Endothelial cell (in vitro differentiated cells): ENCODE data around the gene ANO9. TPM values are rescaled to one million over a fixed set of nuclear protein-coding genes. Genes with fewer than 3 reads are reported as not detected.

Experiments
- DNase-seq: peaks from one replicate; pipeline ENCODE4 v3.0.0; 2021; ENCODE audit warnings: low spot score
- H3K27ac Mint-ChIP-seq: one replicate; pipeline ENCODE4 v1.8.0; 2021; ENCODE audit warnings: mixed read lengths, inconsistent platforms; ENCODE audit not compliant: unreplicated experiment
- H3K27me3 Mint-ChIP-seq: one replicate; pipeline ENCODE4 v1.8.0; 2021; ENCODE audit warnings: mild to moderate bottlenecking, moderate library complexity, mixed read lengths, inconsistent platforms; ENCODE audit not compliant: unreplicated experiment
- H3K36me3 Mint-ChIP-seq: one replicate; pipeline ENCODE4 v1.8.0; 2021; ENCODE audit warnings: mild to moderate bottlenecking, low read depth, mixed read lengths, inconsistent platforms; ENCODE audit not compliant: unreplicated experiment
- H3K4me1 Mint-ChIP-seq: one replicate; pipeline ENCODE4 v1.8.0; 2021; ENCODE audit warnings: mild to moderate bottlenecking, mixed read lengths, inconsistent platforms; ENCODE audit not compliant: unreplicated experiment
- H3K4me3 Mint-ChIP-seq: one replicate; pipeline ENCODE4 v1.8.0; 2021; ENCODE audit warnings: mild to moderate bottlenecking, mixed read lengths, inconsistent platforms; ENCODE audit not compliant: unreplicated experiment
- H3K9me3 Mint-ChIP-seq: one replicate; pipeline ENCODE4 v1.8.0; 2021; ENCODE audit warnings: mixed read lengths, inconsistent platforms; ENCODE audit not compliant: unreplicated experiment
- total RNA-seq: library from RNA; stranded (reverse); fragmentation: NEBNext Ultra II Directional; extraction: Animal tissue kit (Norgen Biotek cat#: 25700); gene quantifications from one replicate; pipeline ENCODE4 v1.2.1, GENCODE V29; 2021; ENCODE audit not compliant: unreplicated experiment
- TF ChIP-seq, protein P1 (sequence below): fragments of 200-600 bp; sonication (generic); IDR thresholded peaks from one replicate; pipeline ENCODE4 v1.5.0; 2021; ENCODE audit warnings: antibody characterized with exemption; ENCODE audit not compliant: unreplicated experiment

Gene ANO9
- total RNA-seq, 1 donor from 2014 or later = 0.41 TPM

DNA sequence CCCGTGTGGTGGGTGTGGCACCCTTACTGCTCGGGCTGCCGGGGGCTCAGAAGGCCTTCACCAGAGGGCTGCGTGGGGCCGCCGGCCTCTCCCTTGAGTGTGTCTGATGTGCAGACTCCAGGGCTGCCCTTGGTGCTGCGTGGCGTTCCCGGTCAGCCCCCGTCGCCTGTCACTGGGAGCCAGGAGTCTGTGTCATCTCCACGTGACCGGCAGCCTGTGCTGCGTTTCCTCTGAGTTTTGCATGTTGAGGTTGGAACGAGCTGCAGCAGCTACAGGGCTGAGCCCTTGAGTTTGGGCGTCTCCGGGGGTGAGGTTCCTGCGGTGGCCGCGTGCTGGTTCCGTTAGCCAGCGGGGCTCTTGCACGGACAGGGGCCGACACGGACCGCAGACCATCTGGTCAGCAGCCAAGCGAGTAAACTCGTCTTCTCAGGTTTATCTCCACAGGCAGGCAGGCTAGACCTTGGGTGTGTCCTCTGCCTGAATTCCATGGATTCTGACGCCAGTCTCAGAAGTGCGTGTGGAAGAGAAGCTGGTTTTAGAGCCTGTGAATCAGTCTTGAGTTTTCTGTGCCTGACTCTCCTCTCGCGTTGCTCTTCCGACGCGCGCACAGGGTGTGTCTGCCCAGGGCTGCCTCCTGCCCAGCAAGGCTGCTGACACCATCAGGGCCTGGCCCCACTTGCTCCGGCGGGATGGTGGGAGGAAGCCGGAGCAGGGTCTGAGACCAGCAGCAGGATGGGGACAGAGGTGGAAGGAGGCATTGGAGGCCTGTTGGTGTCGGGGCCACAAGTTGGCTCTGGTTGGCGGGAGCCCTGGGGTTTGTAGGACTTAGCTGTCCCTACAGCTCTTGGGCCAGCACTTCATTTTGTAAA lies 18.8 kb upstream of the ANO9 start:
- peaks cover 3% of the 10 kb centered on the region for H3K4me1 Mint-ChIP-seq
- H3K36me3 Mint-ChIP-seq = peaks cover 3% of the 10 kb centered on the region
- DNase-seq = no peak
- TF ChIP-seq, protein P1, sequence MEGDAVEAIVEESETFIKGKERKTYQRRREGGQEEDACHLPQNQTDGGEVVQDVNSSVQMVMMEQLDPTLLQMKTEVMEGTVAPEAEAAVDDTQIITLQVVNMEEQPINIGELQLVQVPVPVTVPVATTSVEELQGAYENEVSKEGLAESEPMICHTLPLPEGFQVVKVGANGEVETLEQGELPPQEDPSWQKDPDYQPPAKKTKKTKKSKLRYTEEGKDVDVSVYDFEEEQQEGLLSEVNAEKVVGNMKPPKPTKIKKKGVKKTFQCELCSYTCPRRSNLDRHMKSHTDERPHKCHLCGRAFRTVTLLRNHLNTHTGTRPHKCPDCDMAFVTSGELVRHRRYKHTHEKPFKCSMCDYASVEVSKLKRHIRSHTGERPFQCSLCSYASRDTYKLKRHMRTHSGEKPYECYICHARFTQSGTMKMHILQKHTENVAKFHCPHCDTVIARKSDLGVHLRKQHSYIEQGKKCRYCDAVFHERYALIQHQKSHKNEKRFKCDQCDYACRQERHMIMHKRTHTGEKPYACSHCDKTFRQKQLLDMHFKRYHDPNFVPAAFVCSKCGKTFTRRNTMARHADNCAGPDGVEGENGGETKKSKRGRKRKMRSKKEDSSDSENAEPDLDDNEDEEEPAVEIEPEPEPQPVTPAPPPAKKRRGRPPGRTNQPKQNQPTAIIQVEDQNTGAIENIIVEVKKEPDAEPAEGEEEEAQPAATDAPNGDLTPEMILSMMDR = no peak
- H3K27me3 Mint-ChIP-seq = peaks cover 5% of the 10 kb centered on the region
- H3K27ac Mint-ChIP-seq = no peak overlapping the region
- no peaks in the 10 kb centered on the region for H3K9me3 Mint-ChIP-seq
- H3K4me3 Mint-ChIP-seq = no peak overlapping the region

DNA sequence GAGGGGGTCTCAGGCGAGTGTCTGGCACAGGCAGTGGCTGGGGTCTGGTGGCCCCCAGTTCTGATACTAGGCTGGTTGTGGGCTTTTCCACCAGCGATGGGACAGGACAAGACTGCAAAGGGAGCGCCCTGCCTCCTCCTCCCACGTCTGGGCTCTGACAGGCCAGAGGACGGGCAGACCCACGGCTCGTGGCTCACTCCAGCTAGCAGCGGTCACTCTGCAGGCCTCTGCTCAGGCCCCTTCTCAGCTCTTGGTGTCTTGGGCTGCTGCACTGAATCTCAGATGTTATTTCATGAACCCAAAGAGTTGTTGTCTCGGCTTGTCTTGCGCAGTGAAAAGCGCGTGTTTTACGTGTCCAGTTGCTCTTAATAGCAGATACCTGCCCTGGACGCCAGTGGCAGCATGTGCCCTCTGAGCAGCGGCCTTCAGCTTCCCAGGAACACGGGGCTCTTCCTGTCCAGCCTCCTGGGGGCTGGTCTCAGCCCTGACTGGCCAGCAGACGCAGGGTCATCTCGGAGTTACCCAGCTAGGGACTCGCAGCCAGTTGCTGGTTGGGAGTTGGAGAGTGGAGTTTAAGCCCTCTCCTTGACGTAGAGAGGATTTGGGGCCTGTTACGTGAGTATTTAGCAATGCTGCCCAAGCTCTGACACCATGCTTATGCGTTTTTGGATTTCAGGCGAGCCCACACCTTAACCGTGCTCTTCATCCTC lies 17.9 kb upstream of the ANO9 start:
- no peaks in the 10 kb centered on the region for H3K4me1 Mint-ChIP-seq
- H3K36me3 Mint-ChIP-seq = peaks cover 7% of the 10 kb centered on the region
- DNase-seq = no peak
- no peak overlapping the region for H3K4me3 Mint-ChIP-seq
- H3K27ac Mint-ChIP-seq = no peak overlapping the region
- no peaks in the 10 kb centered on the region for H3K9me3 Mint-ChIP-seq
- TF ChIP-seq, protein P1 = no peak
- peaks cover 5% of the 10 kb centered on the region for H3K27me3 Mint-ChIP-seq

DNA sequence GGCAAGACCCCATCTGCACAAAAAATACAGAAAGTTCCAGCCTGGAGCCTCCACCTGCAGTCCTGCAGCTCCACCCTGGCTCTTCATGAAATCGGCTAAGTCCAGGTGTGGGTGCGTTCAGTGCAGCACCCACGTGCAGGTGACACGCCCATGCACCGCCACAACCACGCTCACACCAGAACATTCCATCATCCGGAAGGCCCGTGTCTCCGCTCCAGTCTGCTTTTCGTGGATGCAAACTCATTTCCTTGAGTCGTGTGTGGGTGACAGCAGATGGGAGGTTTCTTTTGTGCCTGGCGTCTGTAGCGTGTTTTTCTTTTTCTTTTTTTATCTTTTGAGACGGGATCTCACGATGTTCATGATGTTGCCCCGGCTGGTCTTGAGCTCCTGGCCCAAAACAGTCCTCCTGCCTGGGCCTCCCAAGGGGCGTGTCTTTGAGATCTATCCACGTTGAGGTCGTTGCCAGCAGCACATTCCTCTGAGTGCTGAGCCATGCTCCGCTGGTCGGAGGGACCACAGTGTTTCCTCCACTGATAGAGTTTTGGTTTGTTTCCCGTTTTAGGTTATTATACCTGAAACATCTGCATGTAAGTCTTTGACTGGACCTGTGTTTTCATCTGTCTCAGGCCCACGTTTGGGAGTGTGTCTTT lies 15.4 kb upstream of the ANO9 start:
- DNase-seq = no peak
- H3K4me3 Mint-ChIP-seq = no peak overlapping the region
- peaks cover 2% of the 10 kb centered on the region for H3K4me1 Mint-ChIP-seq
- no peak overlapping the region for H3K27ac Mint-ChIP-seq
- H3K36me3 Mint-ChIP-seq = peaks cover 10% of the 10 kb centered on the region
- TF ChIP-seq, protein P1 = no peak
- peaks cover 1% of the 10 kb centered on the region for H3K27me3 Mint-ChIP-seq
- no peaks in the 10 kb centered on the region for H3K9me3 Mint-ChIP-seq

DNA sequence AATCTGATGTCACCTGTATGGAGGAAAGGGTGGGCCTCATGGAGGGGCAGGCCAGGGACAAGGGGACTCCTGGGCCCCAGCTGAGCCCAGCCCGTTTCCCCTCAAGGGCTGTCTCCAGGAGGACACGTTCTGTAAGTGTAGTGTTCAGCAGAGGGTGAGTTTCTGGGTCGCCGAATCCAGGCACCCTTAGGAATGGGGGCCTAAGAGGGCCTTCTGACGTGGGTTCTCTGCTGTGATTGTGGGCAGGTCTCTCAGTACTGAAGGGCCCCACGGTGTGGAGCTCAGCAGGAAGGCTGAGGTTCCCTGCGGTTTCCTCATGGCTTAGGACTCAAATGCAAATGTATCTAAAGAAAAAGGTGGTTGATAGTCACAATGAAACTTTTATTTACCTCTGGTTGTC lies 14.7 kb upstream of the ANO9 start:
- H3K27ac Mint-ChIP-seq = no peak overlapping the region
- DNase-seq = no peak
- peaks cover 4% of the 10 kb centered on the region for H3K4me1 Mint-ChIP-seq
- peaks cover 3% of the 10 kb centered on the region for H3K27me3 Mint-ChIP-seq
- H3K36me3 Mint-ChIP-seq = peaks cover 10% of the 10 kb centered on the region
- TF ChIP-seq, protein P1 = no peak
- no peaks in the 10 kb centered on the region for H3K9me3 Mint-ChIP-seq
- no peak overlapping the region for H3K4me3 Mint-ChIP-seq
